ENCODE data around the gene CTBP2. TPM values are rescaled to one million over a fixed set of nuclear protein-coding genes. Genes with fewer than 3 reads are reported as not detected.

Gene CTBP2
- total RNA-seq, 3 donors from 2014 or later: 53.1 to 91.2 (median 65.9) TPM

- Histone ChIP-seq H3K4me3 (no peak overlapping the region), H3K4me1 (peaks cover 7 to 23% of the 10 kb centered on the region in 2 donors), H3K36me3 (no peaks in the 10 kb centered on the region), H3K27ac (peak overlapping the region; percentile 1 to 64), H3K27me3 (no peaks in the 10 kb centered on the region), H3K9me3 (no peaks in the 10 kb centered on the region)
- TF ChIP-seq POLR2A (IDR thresholded peaks at IDR 0.05): no peak
- TF ChIP-seq, protein P1, sequence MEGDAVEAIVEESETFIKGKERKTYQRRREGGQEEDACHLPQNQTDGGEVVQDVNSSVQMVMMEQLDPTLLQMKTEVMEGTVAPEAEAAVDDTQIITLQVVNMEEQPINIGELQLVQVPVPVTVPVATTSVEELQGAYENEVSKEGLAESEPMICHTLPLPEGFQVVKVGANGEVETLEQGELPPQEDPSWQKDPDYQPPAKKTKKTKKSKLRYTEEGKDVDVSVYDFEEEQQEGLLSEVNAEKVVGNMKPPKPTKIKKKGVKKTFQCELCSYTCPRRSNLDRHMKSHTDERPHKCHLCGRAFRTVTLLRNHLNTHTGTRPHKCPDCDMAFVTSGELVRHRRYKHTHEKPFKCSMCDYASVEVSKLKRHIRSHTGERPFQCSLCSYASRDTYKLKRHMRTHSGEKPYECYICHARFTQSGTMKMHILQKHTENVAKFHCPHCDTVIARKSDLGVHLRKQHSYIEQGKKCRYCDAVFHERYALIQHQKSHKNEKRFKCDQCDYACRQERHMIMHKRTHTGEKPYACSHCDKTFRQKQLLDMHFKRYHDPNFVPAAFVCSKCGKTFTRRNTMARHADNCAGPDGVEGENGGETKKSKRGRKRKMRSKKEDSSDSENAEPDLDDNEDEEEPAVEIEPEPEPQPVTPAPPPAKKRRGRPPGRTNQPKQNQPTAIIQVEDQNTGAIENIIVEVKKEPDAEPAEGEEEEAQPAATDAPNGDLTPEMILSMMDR (IDR thresholded peaks at IDR 0.05): no peak
- TF ChIP-seq POLR2AphosphoS5 (IDR thresholded peaks at IDR 0.05): no peak
- intact Hi-C loops (cut with DNase I; ENCODE audit: low total_unique reads): no loop called here
- DNase-seq (ENCODE audit: low spot score in 2 of 2): no peak
These were observed 14.7 kb downstream of the CTBP2 start for GRCh38 chr10:125145636-125146035.

- H3K36me3 ChIP-seq: no peaks in the 10 kb centered on the region
- H3K4me3 ChIP-seq: no peak overlapping the region
- peak overlapping the region; percentile 1 to 64 for H3K27ac ChIP-seq
- peaks cover 7 to 23% of the 10 kb centered on the region in 2 donors for H3K4me1 ChIP-seq
- H3K9me3 ChIP-seq: no peaks in the 10 kb centered on the region
- H3K27me3 ChIP-seq: no peaks in the 10 kb centered on the region
- intact Hi-C loops (cut with DNase I; ENCODE audit: low total_unique reads): no loop called here
- TF ChIP-seq, protein P1 (IDR thresholded peaks at IDR 0.05): peak in 2 of 3 donors; percentile 23 to 43
- no peak for TF ChIP-seq POLR2AphosphoS5 (IDR thresholded peaks at IDR 0.05)
- no peak for DNase-seq (ENCODE audit: low spot score in 2 of 2)
These were observed 15.4 kb downstream of the CTBP2 start for GRCh38 chr10:125144693-125145623.

- DNase-seq (ENCODE audit: low spot score in 2 of 2): no peak
- TF ChIP-seq POLR2A (IDR thresholded peaks at IDR 0.05): no peak
- TF ChIP-seq POLR2AphosphoS5 (IDR thresholded peaks at IDR 0.05): no peak
- TF ChIP-seq, protein P1 (IDR thresholded peaks at IDR 0.05): no peak
These were observed 16.2 kb downstream of the CTBP2 start for GRCh38 chr10:125144206-125144605.

GRCh38 chr10:125142946-125143345, 17.4 kb downstream of the CTBP2 start:
- TF ChIP-seq, protein P1 (IDR thresholded peaks at IDR 0.05): no peak
- no peak for TF ChIP-seq POLR2A (IDR thresholded peaks at IDR 0.05)
- no peak for TF ChIP-seq POLR2AphosphoS5 (IDR thresholded peaks at IDR 0.05)
- DNase-seq (ENCODE audit: low spot score in 2 of 2): no peak
- Histone ChIP-seq H3K4me1 (peaks cover 7 to 21% of the 10 kb centered on the region in 2 donors), H3K36me3 (no peaks in the 10 kb centered on the region), H3K9me3 (no peaks in the 10 kb centered on the region), H3K27me3 (no peaks in the 10 kb centered on the region), H3K4me3 (no peak overlapping the region), H3K27ac (no peak overlapping the region)
- intact Hi-C loops (cut with DNase I; ENCODE audit: low total_unique reads): no loop called here

More at GRCh38 chr10:125144206-125144605, 16.2 kb downstream of the CTBP2 start:
- Histone ChIP-seq H3K4me3 (no peak overlapping the region), H3K9me3 (no peaks in the 10 kb centered on the region), H3K27me3 (no peaks in the 10 kb centered on the region), H3K36me3 (no peaks in the 10 kb centered on the region), H3K27ac (peak overlapping the region; percentile 2 to 64), H3K4me1 (peaks cover 7 to 23% of the 10 kb centered on the region in 2 donors)
- intact Hi-C loops (cut with DNase I; ENCODE audit: low total_unique reads): no loop called here

DNA sequence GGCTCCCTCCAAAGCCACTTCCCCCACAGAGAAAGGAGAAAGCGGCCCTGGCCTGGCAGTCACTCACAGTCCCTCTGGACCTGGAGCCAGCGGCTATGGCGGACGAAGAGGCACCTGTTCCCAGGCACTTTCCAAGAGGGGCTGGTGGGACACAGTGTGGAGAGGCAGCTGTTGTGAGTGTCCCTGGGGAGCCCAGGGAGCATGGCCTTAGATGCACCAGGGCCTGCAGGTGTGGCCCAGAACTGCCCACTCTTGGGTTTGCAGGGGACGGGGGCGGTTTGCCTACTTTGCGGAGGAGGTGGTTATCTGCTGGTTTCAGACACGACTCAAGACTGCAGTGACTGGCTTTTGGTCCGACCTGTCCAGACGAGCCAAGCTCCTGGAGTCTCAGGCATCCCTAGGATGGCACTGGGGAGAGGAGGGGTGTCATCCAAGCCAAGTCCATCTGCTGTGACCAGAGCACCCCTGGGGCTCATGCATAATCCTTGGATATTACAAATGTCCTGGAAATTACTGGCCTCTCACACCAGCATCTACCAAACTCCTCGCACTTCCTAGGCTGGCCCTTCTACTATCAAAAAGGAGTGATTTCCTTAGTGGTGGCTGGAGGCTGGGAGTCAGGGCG, 18.4 kb downstream of the CTBP2 start:
- no peaks in the 10 kb centered on the region for H3K36me3 ChIP-seq
- no peak overlapping the region for H3K4me3 ChIP-seq
- H3K27me3 ChIP-seq: no peaks in the 10 kb centered on the region
- H3K4me1 ChIP-seq: peaks cover 6 to 11% of the 10 kb centered on the region in 2 donors
- no peaks in the 10 kb centered on the region for H3K9me3 ChIP-seq
- TF ChIP-seq, protein P1 (IDR thresholded peaks at IDR 0.05): no peak
- TF ChIP-seq POLR2AphosphoS5 (IDR thresholded peaks at IDR 0.05) (no peak), POLR2A (IDR thresholded peaks at IDR 0.05) (no peak)
- intact Hi-C loops (cut with DNase I; ENCODE audit: low total_unique reads): no loop called here
- H3K27ac ChIP-seq: no peak overlapping the region
- no peak for DNase-seq (ENCODE audit: low spot score in 2 of 2)

Measured in breast epithelium (tissue), 4 donors.